A549 (cell line): ENCODE measurements around the gene S1PR4. TPM values are rescaled to one million over a fixed set of nuclear protein-coding genes. Genes with fewer than 3 reads are reported as not detected.
"Not testable (repeated sequence)": the region's sequence is repeated elsewhere in the genome, so short reads cannot be mapped to it uniquely, and the experiment has no call there.

ENCODE experiments used
- ATAC-seq, 2 experiments: fragments of 200-7000 bp in 1 of 2; fragments of >200 bp in 1 of 2; cut with Nextera tagmentation in 1 of 2; cut with Tn5 transposase in 1 of 2; 3 replicates each; pipeline versions ENCODE4 v1.8.0 to v1.9.1; 2018 to 2020; ENCODE audit warnings: mild to moderate bottlenecking in 1 of 2, moderate library complexity in 1 of 2
- CTCF ChIA-PET: fragments of 300-600 bp; sonication (Branson Sonifier 250); formaldehyde crosslinking; extraction: SDS; loops from one replicate; lab custom pipeline; 2021; ENCODE audit warnings: antibody characterized with exemption, inconsistent platforms; lab: Yijun Ruan, JAX
- POLR2A ChIA-PET: fragments of 350-600 bp; formaldehyde crosslinking; extraction: SDS; loops from one replicate; lab custom pipeline; 2021; ENCODE audit warnings: antibody characterized with exemption, inconsistent platforms; lab: Yijun Ruan, JAX
- DNase-seq, 2 experiments: peaks; one replicate each; pipeline versions ENCODE4 v3.0.0 to v3.0.0-alpha.2; 2011 to 2016; ENCODE audit warnings: low read depth in 1 of 2, low spot score in 1 of 2
- FAIRE-seq: peaks from 2 replicates; lab custom pipeline; 2011; peaks lifted over from hg19 to GRCh38; lab: Jason Lieb, UNC
- H3K27ac ChIP-seq, 2 experiments: fragments of >200 bp; sonication (Bioruptor Twin); formaldehyde crosslinking; 3 replicates each; pipeline ENCODE4 v1.5.1; 2016 to 2017
- H3K4me1 ChIP-seq: fragments of >200 bp; sonication (Bioruptor Twin); formaldehyde crosslinking; 3 replicates; pipeline ENCODE4 v1.6.1; 2016
- H3K4me2 ChIP-seq: fragments of >200 bp; sonication (Bioruptor Twin); formaldehyde crosslinking; 3 replicates; pipeline ENCODE4 v1.6.1; 2016
- H3K4me3 ChIP-seq: fragments of >200 bp; sonication (Bioruptor Twin); formaldehyde crosslinking; 3 replicates; pipeline ENCODE4 v1.5.1; 2016
- H3K9me3 ChIP-seq: fragments of >200 bp; sonication (Bioruptor Twin); formaldehyde crosslinking; 3 replicates; pipeline ENCODE4 v1.6.1; 2016
- CBX2 ChIP-seq: fragments of 200-600 bp; sonication (generic); IDR thresholded peaks from 2 replicates; pipeline ENCODE4 v1.6.1; 2016; ENCODE audit warnings: low read depth, mild to moderate bottlenecking, borderline replicate concordance
- EHF ChIP-seq: fragments of 250-450 bp; sonication (Bioruptor Pico); IDR thresholded peaks from 2 replicates; pipeline ENCODE4 v1.5.0; 2020; ENCODE audit warnings: mild to moderate bottlenecking
- EHMT2 ChIP-seq: fragments of 200-600 bp; sonication (generic); IDR thresholded peaks from 2 replicates; pipeline ENCODE4 v1.6.1; 2016; ENCODE audit warnings: antibody characterized with exemption, low read depth, mild to moderate bottlenecking, moderate library complexity
- EP300 ChIP-seq, 2 experiments: fragments of >200 bp; sonication (Bioruptor Twin); formaldehyde crosslinking; IDR thresholded peaks; 2 replicates in 1 of 2; 3 replicates in 1 of 2; pipeline ENCODE4 v1.6.1; 2016 to 2017
- FOSB ChIP-seq: fragments of 250-450 bp; sonication (Bioruptor Pico); IDR thresholded peaks from 2 replicates; pipeline ENCODE4 v1.5.0; 2020; ENCODE audit warnings: mild to moderate bottlenecking, moderate library complexity
- FOXS1 ChIP-seq: fragments of 250-450 bp; sonication (Bioruptor Pico); IDR thresholded peaks from 2 replicates; pipeline ENCODE4 v1.5.0; 2020; ENCODE audit warnings: mild to moderate bottlenecking, moderate library complexity
- GATA3 ChIP-seq: IDR thresholded peaks from 2 replicates; pipeline ENCODE4 v1.6.1; 2012; ENCODE audit warnings: borderline replicate concordance
- HDAC2 ChIP-seq: fragments of 200-600 bp; sonication (generic); IDR thresholded peaks from 2 replicates; pipeline ENCODE4 v1.6.1; 2016
- HOXA7 ChIP-seq: fragments of 250-450 bp; sonication (Bioruptor Pico); IDR thresholded peaks from 2 replicates; pipeline ENCODE4 v1.5.0; 2020; ENCODE audit warnings: mild to moderate bottlenecking, moderate library complexity
- HOXB5 ChIP-seq: fragments of 250-450 bp; sonication (Bioruptor Pico); IDR thresholded peaks from 2 replicates; pipeline ENCODE4 v1.5.0; 2020; ENCODE audit warnings: mild to moderate bottlenecking, moderate library complexity
- JUNB ChIP-seq: fragments of >200 bp; sonication (Bioruptor Twin); formaldehyde crosslinking; IDR thresholded peaks from 2 replicates; pipeline ENCODE4 v1.6.1; 2016
- KDM5A ChIP-seq: fragments of 200-600 bp; sonication (generic); IDR thresholded peaks from 2 replicates; pipeline ENCODE4 v1.6.1; 2016; ENCODE audit warnings: antibody characterized with exemption, mild to moderate bottlenecking
- MYC ChIP-seq: IDR thresholded peaks from 2 replicates; pipeline ENCODE4 v1.6.1; 2012; ENCODE audit warnings: mild to moderate bottlenecking, inconsistent platforms, low read length, improper control_type of control experiment, borderline replicate concordance
- NPAS2 ChIP-seq: fragments of 250-450 bp; sonication (Bioruptor Pico); IDR thresholded peaks from 2 replicates; pipeline ENCODE4 v1.8.0; 2022; ENCODE audit warnings: mild to moderate bottlenecking, moderate library complexity, borderline replicate concordance
- PHF8 ChIP-seq: fragments of 200-600 bp; sonication (generic); IDR thresholded peaks from 2 replicates; pipeline ENCODE4 v1.6.1; 2016; ENCODE audit warnings: low read depth, mild to moderate bottlenecking, antibody characterized with exemption, moderate library complexity, borderline replicate concordance
- POLR2A ChIP-seq: IDR thresholded peaks from 2 replicates; pipeline ENCODE4 v1.6.1; 2012; ENCODE audit warnings: mild to moderate bottlenecking, low read length
- RCOR1 ChIP-seq: fragments of 150-350 bp; IDR thresholded peaks from 2 replicates; pipeline ENCODE4 v1.6.1; 2014; ENCODE audit warnings: antibody characterized with exemption, low read length, low read depth
- RNF2 ChIP-seq: fragments of 200-600 bp; sonication (generic); IDR thresholded peaks from 2 replicates; pipeline ENCODE4 v1.6.1; 2016; ENCODE audit warnings: low read depth, mild to moderate bottlenecking, antibody characterized with exemption, moderate library complexity, borderline replicate concordance
- SREBF2 ChIP-seq: fragments of 450-650 bp; IDR thresholded peaks from 2 replicates; pipeline ENCODE4 v1.6.1; 2014; ENCODE audit warnings: mild to moderate bottlenecking, moderate library complexity
- TFCP2L1 ChIP-seq: fragments of 250-450 bp; sonication (Bioruptor Pico); IDR thresholded peaks from 2 replicates; pipeline ENCODE4 v1.5.0; 2021; ENCODE audit warnings: mild to moderate bottlenecking
- WGBS: methylation state at CpG from one replicate; pipeline ENCODE4 v1.1.6; 2017; ENCODE audit errors: missing lambda C conversion rate; 5-methylcytosine and 5-hydroxymethylcytosine counted together
- polyA plus RNA-seq, 4 experiments: library from polyadenylated mRNA; depleted of rRNA in 3 of 4; stranded (reverse); fragments of >200 nt; fragmentation: RNase III in 1 of 4; extraction: RNeasy Plus Mini Kit Qiagen cat#74134 plus additional on column Dnase treatment in 1 of 4; gene quantifications; 2 replicates in 3 of 4; 3 replicates in 1 of 4; pipeline ENCODE4 v1.2.3, GENCODE V29; 2011 to 2017
- TF ChIP-seq, protein P1 (sequence below): fragments of 450-650 bp; IDR thresholded peaks from 2 replicates; pipeline ENCODE4 v1.6.1; 2014; ENCODE audit warnings: antibody characterized with exemption
- TF ChIP-seq, protein P2 (sequence below): fragments of 250-450 bp; sonication (Bioruptor Pico); IDR thresholded peaks from 2 replicates; pipeline ENCODE4 v1.5.0; 2021; ENCODE audit warnings: mild to moderate bottlenecking, moderate library complexity, borderline replicate concordance
- TF ChIP-seq, protein P3 (sequence below): fragments of >200 bp; sonication (Bioruptor Twin); formaldehyde crosslinking; IDR thresholded peaks from 2 replicates; pipeline ENCODE4 v1.6.1; 2016
- TF ChIP-seq, protein P4 (sequence below): fragments of 250-450 bp; sonication (Bioruptor Pico); IDR thresholded peaks from 2 replicates; pipeline ENCODE4 v1.5.0; 2020; ENCODE audit warnings: low read depth, mild to moderate bottlenecking, moderate library complexity
- TF ChIP-seq, protein P5 (sequence below): fragments of >200 bp; sonication (Bioruptor Twin); formaldehyde crosslinking; IDR thresholded peaks from 3 replicates; pipeline ENCODE4 v1.6.1; 2016

Gene S1PR4
- polyA plus RNA-seq, 2 of the 4 experiments (the other 2 are of a cell fraction): 0.09 to 0.17 TPM

DNA sequence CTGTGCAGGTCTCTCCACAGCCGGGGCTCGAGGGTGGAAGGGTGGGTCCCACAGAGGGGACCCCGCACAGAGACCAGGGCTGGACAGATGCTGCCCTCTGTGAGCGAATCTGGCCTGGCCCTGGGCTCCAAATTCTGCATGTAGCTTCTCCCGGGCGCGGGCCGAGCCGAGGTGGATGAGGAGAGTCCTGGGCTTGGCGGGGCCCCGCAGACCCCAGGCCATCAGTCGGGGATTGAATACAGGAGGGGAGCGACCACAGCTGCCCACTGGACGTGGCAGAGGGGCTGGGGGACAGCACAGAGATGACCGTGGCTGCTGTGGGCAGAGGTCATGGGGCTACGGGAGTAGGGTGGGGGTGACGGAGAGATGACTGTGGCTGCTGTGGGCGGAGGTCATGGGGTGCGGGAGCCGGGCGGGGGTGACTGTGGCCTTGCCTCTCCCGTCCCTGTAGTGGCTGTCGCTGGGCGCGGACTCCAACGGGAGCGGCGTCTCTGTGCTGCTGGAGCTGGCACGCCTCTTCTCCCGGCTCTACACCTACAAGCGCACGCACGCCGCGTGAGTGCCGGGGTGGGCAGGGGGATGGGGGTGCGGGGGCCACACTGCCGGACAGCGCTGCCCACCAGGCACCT is 22.6 kb downstream of the S1PR4 start:
- WGBS: 94% methylated on average over 22 of the region's 39 CpGs
- TF ChIP-seq CBX2 (no peak), HDAC2 (no peak), EP300 (IDR thresholded peaks at IDR 0.05) (no peak), KDM5A (no peak), HOXA7 (no peak), EHF (CRISPR knock-in tag) (no peak), NPAS2 (no peak), RCOR1 (no peak)
- Histone ChIP-seq H3K4me1 (no peaks in the 10 kb centered on the region), H3K9me3 (no peaks in the 10 kb centered on the region), H3K4me3 (no peak overlapping the region), H3K27ac (no peak overlapping the region), H3K4me2 (no peak overlapping the region)
- FAIRE-seq (no peak), ATAC-seq (no peak), DNase-seq (no peak)
- POLR2A ChIA-PET: no interaction called here
- CTCF ChIA-PET: interaction anchor here (0.7 to 0.9 kb wide), 3 partner anchors 23 to 283 kb away, joined by 3 read pairs; no protein-coding TSS in a partner anchor

DNA sequence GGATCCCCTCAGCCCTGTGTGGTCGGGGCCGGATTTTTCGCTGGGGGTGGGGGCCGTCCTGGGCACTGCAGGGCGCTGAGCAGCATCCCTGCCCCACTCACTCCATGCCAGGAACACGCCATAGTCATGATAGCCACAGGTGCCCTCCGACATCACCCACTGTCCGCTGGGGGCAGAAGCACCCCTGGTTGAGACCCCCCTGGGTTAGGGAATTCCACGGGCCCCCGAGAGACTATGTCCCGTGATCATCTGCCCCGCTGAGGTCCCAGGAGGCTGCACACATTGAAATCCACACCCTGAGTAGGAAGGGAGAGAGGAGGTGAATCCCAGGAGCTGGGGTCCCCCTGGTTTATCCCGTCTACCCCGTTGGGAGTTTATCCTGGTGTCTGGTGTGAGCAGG is 23.3 kb downstream of the S1PR4 start:
- ChIA-PET POLR2A (no interaction called here), CTCF (interaction anchor here (0.7 to 1.2 kb wide), 4 partner anchors 22 to 283 kb away, joined by 3 to 4 read pairs (median 3); no protein-coding TSS in a partner anchor)
- DNase-seq (no peak), FAIRE-seq (no peak), ATAC-seq (no peak)
- TF ChIP-seq FOSB (CRISPR knock-in tag) (no peak), POLR2A (no peak), PHF8 (no peak), HOXB5 (CRISPR knock-in tag) (no peak), EP300 (IDR thresholded peaks at IDR 0.05) (no peak), TFCP2L1 (CRISPR knock-in tag) (no peak), JUNB (no peak), GATA3 (no peak), FOXS1 (CRISPR knock-in tag) (no peak), SREBF2 (no peak)
- TF ChIP-seq, protein P1, sequence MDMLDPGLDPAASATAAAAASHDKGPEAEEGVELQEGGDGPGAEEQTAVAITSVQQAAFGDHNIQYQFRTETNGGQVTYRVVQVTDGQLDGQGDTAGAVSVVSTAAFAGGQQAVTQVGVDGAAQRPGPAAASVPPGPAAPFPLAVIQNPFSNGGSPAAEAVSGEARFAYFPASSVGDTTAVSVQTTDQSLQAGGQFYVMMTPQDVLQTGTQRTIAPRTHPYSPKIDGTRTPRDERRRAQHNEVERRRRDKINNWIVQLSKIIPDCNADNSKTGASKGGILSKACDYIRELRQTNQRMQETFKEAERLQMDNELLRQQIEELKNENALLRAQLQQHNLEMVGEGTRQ: no peak
- TF ChIP-seq, protein P2, sequence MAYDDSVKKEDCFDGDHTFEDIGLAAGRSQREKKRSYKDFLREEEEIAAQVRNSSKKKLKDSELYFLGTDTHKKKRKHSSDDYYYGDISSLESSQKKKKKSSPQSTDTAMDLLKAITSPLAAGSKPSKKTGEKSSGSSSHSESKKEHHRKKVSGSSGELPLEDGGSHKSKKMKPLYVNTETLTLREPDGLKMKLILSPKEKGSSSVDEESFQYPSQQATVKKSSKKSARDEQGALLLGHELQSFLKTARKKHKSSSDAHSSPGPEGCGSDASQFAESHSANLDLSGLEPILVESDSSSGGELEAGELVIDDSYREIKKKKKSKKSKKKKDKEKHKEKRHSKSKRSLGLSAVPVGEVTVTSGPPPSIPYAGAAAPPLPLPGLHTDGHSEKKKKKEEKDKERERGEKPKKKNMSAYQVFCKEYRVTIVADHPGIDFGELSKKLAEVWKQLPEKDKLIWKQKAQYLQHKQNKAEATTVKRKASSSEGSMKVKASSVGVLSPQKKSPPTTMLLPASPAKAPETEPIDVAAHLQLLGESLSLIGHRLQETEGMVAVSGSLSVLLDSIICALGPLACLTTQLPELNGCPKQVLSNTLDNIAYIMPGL (CRISPR knock-in tag): no peak
- TF ChIP-seq, protein P3, sequence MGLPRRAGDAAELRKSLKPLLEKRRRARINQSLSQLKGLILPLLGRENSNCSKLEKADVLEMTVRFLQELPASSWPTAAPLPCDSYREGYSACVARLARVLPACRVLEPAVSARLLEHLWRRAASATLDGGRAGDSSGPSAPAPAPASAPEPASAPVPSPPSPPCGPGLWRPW: no peak
- 92% methylated on average over 4 of the region's 14 CpGs for WGBS
- Histone ChIP-seq H3K4me2 (no peak overlapping the region), H3K4me3 (no peak overlapping the region), H3K27ac (no peak overlapping the region), H3K9me3 (no peaks in the 10 kb centered on the region), H3K4me1 (no peaks in the 10 kb centered on the region)

DNA sequence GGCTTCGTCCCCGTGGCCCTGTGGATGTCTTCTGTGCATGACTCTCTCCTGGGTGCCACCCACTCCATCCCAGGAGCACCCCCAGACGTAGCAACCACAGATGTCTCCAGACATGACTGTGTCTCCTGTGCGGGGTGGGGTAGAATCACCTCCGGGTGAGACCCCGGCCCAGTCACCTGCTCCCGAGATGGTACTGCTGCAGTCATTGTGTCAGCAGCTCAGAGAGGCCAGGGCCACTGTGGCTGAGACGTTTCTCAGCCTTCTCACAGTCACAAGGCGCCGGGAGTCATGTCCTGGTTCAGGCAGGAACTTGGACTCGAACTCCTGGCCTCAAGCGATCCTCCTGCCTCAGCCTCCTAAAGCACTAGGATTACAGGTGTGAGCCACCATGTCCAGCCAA is 23.8 kb downstream of the S1PR4 start:
- ChIA-PET POLR2A (no interaction called here), CTCF (interaction anchor here (0.6 to 1.2 kb wide), 4 partner anchors 22 to 453 kb away, joined by 3 to 4 read pairs (median 4); partner anchors contain the start of gene CELF5)
- no peak for DNase-seq
- ATAC-seq: no peak
- no peak overlapping the region for H3K4me2 ChIP-seq
- H3K9me3 ChIP-seq: no peaks in the 10 kb centered on the region
- 79% methylated on average over 10 of the region's 12 CpGs for WGBS
- TF ChIP-seq, protein P4, sequence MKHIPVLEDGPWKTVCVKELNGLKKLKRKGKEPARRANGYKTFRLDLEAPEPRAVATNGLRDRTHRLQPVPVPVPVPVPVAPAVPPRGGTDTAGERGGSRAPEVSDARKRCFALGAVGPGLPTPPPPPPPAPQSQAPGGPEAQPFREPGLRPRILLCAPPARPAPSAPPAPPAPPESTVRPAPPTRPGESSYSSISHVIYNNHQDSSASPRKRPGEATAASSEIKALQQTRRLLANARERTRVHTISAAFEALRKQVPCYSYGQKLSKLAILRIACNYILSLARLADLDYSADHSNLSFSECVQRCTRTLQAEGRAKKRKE (CRISPR knock-in tag): no peak
- TF ChIP-seq, protein P3: no peak
- TF ChIP-seq RNF2 (no peak), MYC (no peak), POLR2A (no peak), EHMT2 (no peak), CBX2 (no peak)
- TF ChIP-seq, protein P5, sequence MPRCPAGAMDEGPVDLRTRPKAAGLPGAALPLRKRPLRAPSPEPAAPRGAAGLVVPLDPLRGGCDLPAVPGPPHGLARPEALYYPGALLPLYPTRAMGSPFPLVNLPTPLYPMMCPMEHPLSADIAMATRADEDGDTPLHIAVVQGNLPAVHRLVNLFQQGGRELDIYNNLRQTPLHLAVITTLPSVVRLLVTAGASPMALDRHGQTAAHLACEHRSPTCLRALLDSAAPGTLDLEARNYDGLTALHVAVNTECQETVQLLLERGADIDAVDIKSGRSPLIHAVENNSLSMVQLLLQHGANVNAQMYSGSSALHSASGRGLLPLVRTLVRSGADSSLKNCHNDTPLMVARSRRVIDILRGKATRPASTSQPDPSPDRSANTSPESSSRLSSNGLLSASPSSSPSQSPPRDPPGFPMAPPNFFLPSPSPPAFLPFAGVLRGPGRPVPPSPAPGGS: no peak
- H3K4me3 ChIP-seq: no peak overlapping the region
- no peak for FAIRE-seq
- H3K27ac ChIP-seq: no peak overlapping the region
- H3K4me1 ChIP-seq: no peaks in the 10 kb centered on the region

DNA sequence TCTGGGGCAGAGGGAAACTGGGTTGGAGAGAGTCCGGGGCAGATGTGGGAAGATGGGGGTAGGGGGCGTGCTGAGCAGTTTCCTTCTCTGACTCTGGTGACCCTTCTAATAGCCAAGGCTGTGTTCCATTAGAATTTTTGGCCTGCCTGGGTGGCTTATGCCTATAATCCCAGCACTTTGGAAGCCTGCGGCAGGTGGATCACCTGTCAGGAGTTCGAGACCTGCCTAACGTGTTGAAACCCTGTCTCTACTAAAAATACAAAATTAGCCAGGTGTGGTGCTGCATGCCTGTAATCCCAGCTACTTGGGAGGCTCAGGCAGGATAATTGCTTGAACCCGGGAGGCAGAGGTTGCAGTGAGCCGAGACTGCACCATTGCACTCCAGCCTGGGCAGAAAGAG is 24.3 kb downstream of the S1PR4 start:
- WGBS: 94% methylated on average over 7 of the region's 7 CpGs

More for the DNA sequence above, 24.3 kb downstream of the S1PR4 start:
- DNase-seq, H3K4me3 ChIP-seq, H3K9me3 ChIP-seq, ATAC-seq, FAIRE-seq, H3K4me1 ChIP-seq, H3K4me2 ChIP-seq, H3K27ac ChIP-seq, POLR2A ChIA-PET: not testable (repeated sequence)
- CTCF ChIA-PET: interaction anchor here (0.6 to 1.2 kb wide), 4 partner anchors 21 to 453 kb away, joined by 3 to 4 read pairs (median 4); partner anchors contain the start of gene CELF5
